Measurements from ENCODE around the gene C5orf58.

The C5orf58 gene

GRCh38 chr5:170288151-170288550 is 55.4 kb downstream of the C5orf58 start:
- peaks cover 47% of the 10 kb centered on the region for H3K36me3 ChIP-seq (replicated peaks; ENCODE audit: insufficient read depth, low read length)
- H3K4me2 ChIP-seq (ENCODE audit: low read depth, low read length): no peak overlapping the region
- no peak for TF ChIP-seq EZH2 (optimal IDR thresholded peaks at IDR 0.05; ENCODE audit: low read depth, low read length)
- TF ChIP-seq CTCF (IDR thresholded peaks at IDR 0.05; ENCODE audit: low read length): no peak
- TF ChIP-seq EZH2phosphoT487 (IDR thresholded peaks at IDR 0.05; ENCODE audit: low read length): no peak
- no peak overlapping the region for H3K4me3 ChIP-seq (ENCODE audit: low read length)
- peaks cover 96% of the 10 kb centered on the region for H3K79me2 ChIP-seq (ENCODE audit: low read length)
- H2AFZ ChIP-seq (ENCODE audit: low read length): no peak overlapping the region
- no peaks in the 10 kb centered on the region for H3K27me3 ChIP-seq (replicated peaks; ENCODE audit: insufficient read depth, low read length)
- no peaks in the 10 kb centered on the region for H3K9me2 ChIP-seq (replicated peaks; ENCODE audit: insufficient read depth, low read length)
- H3K9ac ChIP-seq (ENCODE audit: low read length): no peak overlapping the region
- H3F3A ChIP-seq (ENCODE audit: insufficient read depth, low read length): no peaks in the 10 kb centered on the region
- 0 out of 2 replicates have a peak, but pooled peaks cover 4% of the 10 kb centered on the region for H3K4me1 ChIP-seq (ENCODE audit: low read length)
- no peak for DNase-seq
- no peak overlapping the region for H3K27ac ChIP-seq (ENCODE audit: low read length)
- H3K9me3 ChIP-seq (replicated peaks; ENCODE audit: insufficient read depth, low read length): no peaks in the 10 kb centered on the region
- no peaks in the 10 kb centered on the region for H4K20me1 ChIP-seq (ENCODE audit: insufficient read depth, low read length)

- Histone ChIP-seq H3K27me3 (replicated peaks; ENCODE audit: insufficient read depth, low read length) (no peaks in the 10 kb centered on the region), H2AFZ (ENCODE audit: low read length) (no peak overlapping the region), H3K4me2 (ENCODE audit: low read depth, low read length) (no peak overlapping the region), H3K36me3 (replicated peaks; ENCODE audit: insufficient read depth, low read length) (peaks cover 49% of the 10 kb centered on the region), H3K9me3 (replicated peaks; ENCODE audit: insufficient read depth, low read length) (no peaks in the 10 kb centered on the region), H4K20me1 (ENCODE audit: insufficient read depth, low read length) (no peaks in the 10 kb centered on the region), H3K4me1 (ENCODE audit: low read length) (no peaks in the 10 kb centered on the region), H3F3A (ENCODE audit: insufficient read depth, low read length) (no peaks in the 10 kb centered on the region), H3K9ac (ENCODE audit: low read length) (no peak overlapping the region), H3K79me2 (ENCODE audit: low read length) (peaks cover 96% of the 10 kb centered on the region), H3K27ac (ENCODE audit: low read length) (no peak overlapping the region), H3K9me2 (replicated peaks; ENCODE audit: insufficient read depth, low read length) (no peaks in the 10 kb centered on the region), H3K4me3 (ENCODE audit: low read length) (no peak overlapping the region)
- DNase-seq: no peak
- TF ChIP-seq EZH2 (optimal IDR thresholded peaks at IDR 0.05; ENCODE audit: low read depth, low read length) (no peak), EZH2phosphoT487 (IDR thresholded peaks at IDR 0.05; ENCODE audit: low read length) (no peak), CTCF (IDR thresholded peaks at IDR 0.05; ENCODE audit: low read length) (no peak)
These were observed 55.8 kb downstream of the C5orf58 start for GRCh38 chr5:170288551-170288950.

GRCh38 chr5:170289121-170289520 is 56.3 kb downstream of the C5orf58 start:
- Histone ChIP-seq H3K4me3 (ENCODE audit: low read length) (no peak overlapping the region), H2AFZ (ENCODE audit: low read length) (no peak overlapping the region), H3K9me2 (replicated peaks; ENCODE audit: insufficient read depth, low read length) (no peaks in the 10 kb centered on the region), H3F3A (ENCODE audit: insufficient read depth, low read length) (no peaks in the 10 kb centered on the region), H4K20me1 (ENCODE audit: insufficient read depth, low read length) (no peaks in the 10 kb centered on the region), H3K9me3 (replicated peaks; ENCODE audit: insufficient read depth, low read length) (no peaks in the 10 kb centered on the region), H3K4me1 (ENCODE audit: low read length) (no peaks in the 10 kb centered on the region), H3K27me3 (replicated peaks; ENCODE audit: insufficient read depth, low read length) (no peaks in the 10 kb centered on the region), H3K4me2 (ENCODE audit: low read depth, low read length) (no peak overlapping the region), H3K36me3 (replicated peaks; ENCODE audit: insufficient read depth, low read length) (peaks cover 49% of the 10 kb centered on the region), H3K9ac (ENCODE audit: low read length) (no peak overlapping the region), H3K79me2 (ENCODE audit: low read length) (peaks cover 96% of the 10 kb centered on the region), H3K27ac (ENCODE audit: low read length) (no peak overlapping the region)
- TF ChIP-seq EZH2phosphoT487 (IDR thresholded peaks at IDR 0.05; ENCODE audit: low read length) (no peak), CTCF (IDR thresholded peaks at IDR 0.05; ENCODE audit: low read length) (no peak), EZH2 (optimal IDR thresholded peaks at IDR 0.05; ENCODE audit: low read depth, low read length) (no peak)
- DNase-seq: no peak
